IMR-90 (cell line): ENCODE data around the gene ABHD16B. TPM values are rescaled to one million over a fixed set of nuclear protein-coding genes. Genes with fewer than 3 reads are reported as not detected.
"Not testable (repeated sequence)": the region's sequence is repeated elsewhere in the genome, so short reads cannot be mapped to it uniquely, and the experiment has no call there.

Experiments used
- ATAC-seq: fragments of 200-7000 bp; cut with Tn5 transposase; 2 replicates; pipeline ENCODE4 v1.9.1; 2020; ENCODE audit warnings: low read depth, mild to moderate bottlenecking, moderate library complexity
- BruUV-seq: library from RNA; stranded (reverse); fragments of 400-500 nt; replicated peaks from 2 replicates; lab custom pipeline; 2021; lab: Mats Ljungman, UMichigan
- CTCF ChIA-PET: fragments of 300-600 bp; formaldehyde crosslinking; extraction: SDS; loops from one replicate; lab custom pipeline; 2021; ENCODE audit warnings: antibody characterized with exemption; lab: Yijun Ruan, JAX
- POLR2A ChIA-PET: fragments of 300-600 bp; sonication (Branson Sonifier 250); formaldehyde crosslinking; loops from one replicate; lab custom pipeline; 2022; ENCODE audit warnings: antibody characterized with exemption; ENCODE audit not compliant: unreplicated experiment; lab: Charles Lee
- DNase-seq: peaks from one replicate; pipeline ENCODE4 v3.0.0; 2013
- H2AFZ ChIP-seq: replicated peaks from 2 replicates; pipeline ENCODE3; 2013; ENCODE audit warnings: low read length, mild to moderate bottlenecking; ENCODE audit not compliant: poor library complexity
- H2AK5ac ChIP-seq: 2 replicates; pipeline ENCODE4 v1.6.1; 2013; ENCODE audit warnings: low read depth, low read length, inconsistent platforms
- H2AK9ac ChIP-seq: replicated peaks from 2 replicates; pipeline ENCODE3; 2013; ENCODE audit warnings: mild to moderate bottlenecking, low read depth, low read length, moderate library complexity; ENCODE audit not compliant: poor library complexity
- H2BK120ac ChIP-seq: 2 replicates; pipeline ENCODE4 v1.6.1; 2013; ENCODE audit warnings: low read depth, low read length, inconsistent platforms
- H2BK15ac ChIP-seq: 3 replicates; pipeline ENCODE4 v1.6.1; 2013; ENCODE audit warnings: low read depth, low read length, inconsistent platforms
- H2BK20ac ChIP-seq: 2 replicates; pipeline ENCODE4 v1.6.1; 2013; ENCODE audit warnings: low read depth, mild to moderate bottlenecking, inconsistent platforms, low read length, moderate library complexity
- H2BK5ac ChIP-seq: 2 replicates; pipeline ENCODE4 v1.6.1; 2013; ENCODE audit warnings: mild to moderate bottlenecking, low read depth, low read length, inconsistent platforms; ENCODE audit not compliant: poor library complexity, severe bottlenecking
- H3K14ac ChIP-seq: replicated peaks from 2 replicates; pipeline ENCODE4 v1.6.1; 2013; ENCODE audit warnings: low read depth, low read length, inconsistent platforms
- H3K18ac ChIP-seq: 2 replicates; pipeline ENCODE4 v1.6.1; 2013; ENCODE audit warnings: low read depth, low read length, control low read depth
- H3K23ac ChIP-seq: 2 replicates; pipeline ENCODE4 v1.6.1; 2013; ENCODE audit warnings: low read depth, low read length, inconsistent platforms
- H3K27ac ChIP-seq: 2 replicates; pipeline ENCODE4 v1.5.1; 2013; ENCODE audit warnings: mild to moderate bottlenecking, control low read depth, low read length; ENCODE audit not compliant: insufficient read depth
- H3K27me3 ChIP-seq: 2 replicates; pipeline ENCODE4 v1.6.1; 2013; ENCODE audit warnings: low read length; ENCODE audit not compliant: control insufficient read depth, insufficient read depth
- H3K36me3 ChIP-seq: 2 replicates; pipeline ENCODE4 v1.6.1; 2013; ENCODE audit warnings: low read length, mixed read lengths; ENCODE audit not compliant: control insufficient read depth, insufficient read depth
- H3K4ac ChIP-seq: 2 replicates; pipeline ENCODE4 v1.6.1; 2013; ENCODE audit warnings: low read depth, low read length, inconsistent platforms
- H3K4me1 ChIP-seq: 2 replicates; pipeline ENCODE4 v1.6.1; 2013; ENCODE audit warnings: low read length, mixed read lengths; ENCODE audit not compliant: control insufficient read depth, insufficient read depth
- H3K4me2 ChIP-seq: 2 replicates; pipeline ENCODE4 v1.6.1; 2013; ENCODE audit warnings: low read depth, mild to moderate bottlenecking, control low read depth, low read length, moderate library complexity
- H3K4me3 ChIP-seq: 2 replicates; pipeline ENCODE4 v1.5.1; 2013; ENCODE audit warnings: low read depth, mild to moderate bottlenecking, control low read depth, low read length, moderate library complexity; ENCODE audit not compliant: insufficient read depth
- H3K56ac ChIP-seq: 2 replicates; pipeline ENCODE4 v1.6.1; 2013; ENCODE audit warnings: low read length, inconsistent platforms; ENCODE audit not compliant: insufficient read depth; ENCODE audit errors: extremely low read depth
- H3K79me1 ChIP-seq, 2 experiments: 2 replicates each; pipeline ENCODE4 v1.6.1; 2013; ENCODE audit warnings: low read length in 2 of 2, inconsistent platforms in 1 of 2, low read depth in 1 of 2
- H3K9ac ChIP-seq: 2 replicates; pipeline ENCODE4 v1.6.1; 2013; ENCODE audit warnings: low read depth, low read length, control low read depth
- H3K9me1 ChIP-seq: 2 replicates; pipeline ENCODE4 v1.6.1; 2013; ENCODE audit warnings: low read length, inconsistent platforms; ENCODE audit not compliant: insufficient read depth
- H3K9me3 ChIP-seq: 2 replicates; pipeline ENCODE4 v1.6.1; 2013; ENCODE audit warnings: low read length; ENCODE audit not compliant: control insufficient read depth, insufficient read depth
- H4K20me1 ChIP-seq: 2 replicates; pipeline ENCODE4 v1.6.1; 2013; ENCODE audit warnings: low read length, inconsistent platforms; ENCODE audit not compliant: insufficient read depth
- H4K5ac ChIP-seq: 2 replicates; pipeline ENCODE4 v1.6.1; 2013; ENCODE audit warnings: mild to moderate bottlenecking, low read depth, low read length, control low read depth
- H4K8ac ChIP-seq, 2 experiments: 2 replicates each; pipeline ENCODE4 v1.6.1; 2013; ENCODE audit warnings: low read depth in 2 of 2, low read length in 2 of 2, control low read depth in 1 of 2, inconsistent platforms in 1 of 2
- H4K91ac ChIP-seq: 2 replicates; pipeline ENCODE4 v1.6.1; 2013; ENCODE audit warnings: low read depth, low read length, inconsistent platforms; ENCODE audit not compliant: insufficient read depth
- CEBPB ChIP-seq: IDR thresholded peaks from 2 replicates; pipeline ENCODE4 v1.6.1; 2012; ENCODE audit warnings: low read depth, low read length, improper control_type of control experiment
- WGBS, 2 experiments: methylation state at CpG; one replicate each; pipeline versions ENCODE4 v1.1.5 to v1.1.7; 2013; ENCODE audit warnings: missing lambda C conversion rate in 2 of 2; ENCODE audit not compliant: insufficient read length in 1 of 2; ENCODE audit errors: extremely low coverage in 2 of 2; 5-methylcytosine and 5-hydroxymethylcytosine counted together
- dilution Hi-C: fragments of 300-500 bp; cut with HindIII; formaldehyde crosslinking; loops from one replicate; pipeline ENCODE4 v1.14.3; 2018; ENCODE audit warnings: low sequenced_read_pairs; ENCODE audit not compliant: unreplicated experiment
- in situ Hi-C: fragments of 300-500 bp; cut with MboI; formaldehyde crosslinking; loops from 3 replicates; pipeline ENCODE4 v1.14.3; 2019; ENCODE audit warnings: low sequenced_read_pairs, inconsistent platforms, mixed read lengths
- intact Hi-C: fragments of 100-400 bp; cut with micrococcal nuclease; formaldehyde crosslinking; loops from 2 replicates; pipeline ENCODE4 v1.10.0; 2022
- polyA plus RNA-seq, 3 experiments: library from polyadenylated mRNA; depleted of rRNA; stranded (reverse); fragments of >200 nt; gene quantifications; 2 replicates each; pipeline ENCODE4 v1.2.3, GENCODE V29; 2012; ENCODE audit warnings: low replicate concordance in 1 of 3
- total RNA-seq: library from RNA; depleted of rRNA; stranded (reverse); fragments of >200 nt; gene quantifications from 2 replicates; pipeline ENCODE4 v1.2.3, GENCODE V29; 2012

The ABHD16B gene
- total and polyA plus RNA-seq, 2 of the 4 experiments (the other 2 are of a cell fraction): 0.05 TPM; not detected in 1

DNA sequence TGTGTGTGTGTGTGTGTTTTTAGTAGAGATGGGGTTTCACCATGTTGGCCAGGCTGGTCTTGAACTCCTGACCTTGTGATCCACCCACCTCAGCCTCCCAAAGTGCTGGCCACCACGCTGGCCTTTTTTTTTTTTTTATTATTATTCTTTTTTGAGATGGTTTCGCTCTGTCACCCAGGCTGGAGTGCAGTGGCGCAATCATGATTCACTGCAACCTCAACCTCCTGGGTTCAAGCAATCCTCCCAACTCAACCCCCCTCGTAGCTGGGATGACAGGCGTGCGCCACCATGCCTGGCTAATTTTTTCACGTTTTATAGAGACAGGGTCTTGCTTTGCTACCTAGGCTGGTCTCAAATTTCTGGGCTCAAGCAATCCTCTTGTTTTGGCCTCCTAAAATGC, 12.9 kb downstream of the ABHD16B start:
- in situ Hi-C loops, H3K23ac ChIP-seq, H3K9me1 ChIP-seq, H3K4ac ChIP-seq, H2BK20ac ChIP-seq, BruUV-seq, H2AK5ac ChIP-seq, intact Hi-C loops, H2BK5ac ChIP-seq, H2AFZ ChIP-seq, POLR2A ChIA-PET, H3K27me3 ChIP-seq, H3K4me3 ChIP-seq, dilution Hi-C loops, H4K8ac ChIP-seq, H3K4me2 ChIP-seq, CTCF ChIA-PET, H3K56ac ChIP-seq, ATAC-seq, H3K18ac ChIP-seq, H2AK9ac ChIP-seq, H3K14ac ChIP-seq, H2BK15ac ChIP-seq, H3K27ac ChIP-seq, H3K9me3 ChIP-seq, H3K9ac ChIP-seq, H2BK120ac ChIP-seq, H4K5ac ChIP-seq, H4K91ac ChIP-seq, H3K4me1 ChIP-seq, DNase-seq: not testable (repeated sequence)
- peaks cover 8 to 74% of the 10 kb centered on the region in 2 experiments; a peak in 3 of 4 replicates for H3K79me1 ChIP-seq
- WGBS, 2 experiments: 92% methylated on average over 6 of the region's 7 CpGs; no CpG with 5 or more reads in 1 of the 2 experiments
- H4K20me1 ChIP-seq: peaks cover 42% of the 10 kb centered on the region
- TF ChIP-seq CEBPB: 0 out of 2 replicates have a peak, but pooled peaks have one; percentile 19
- H3K36me3 ChIP-seq: peaks cover 70% of the 10 kb centered on the region
